Prostate gland (tissue), 2 donors: ENCODE data around the gene SBF2.

Experiments used
- POLR2A ChIP-seq: fragments of 450-650 bp; IDR thresholded peaks from one replicate; pipeline ENCODE4 v1.6.1; 2016; ENCODE audit warnings: antibody characterized with exemption, mild to moderate bottlenecking
- TF ChIP-seq, protein P1 (sequence below), 4 experiments: fragments of 200-600 bp in 2 of 4; fragments of 450-650 bp in 2 of 4; sonication (generic) in 2 of 4; IDR thresholded peaks; 1 replicate in 3 of 4; 2 replicates in 1 of 4; pipeline ENCODE4 v1.5.1; 2016 to 2019; ENCODE audit warnings: antibody characterized with exemption in 4 of 4, mild to moderate bottlenecking in 2 of 4, moderate library complexity in 2 of 4

DNA sequence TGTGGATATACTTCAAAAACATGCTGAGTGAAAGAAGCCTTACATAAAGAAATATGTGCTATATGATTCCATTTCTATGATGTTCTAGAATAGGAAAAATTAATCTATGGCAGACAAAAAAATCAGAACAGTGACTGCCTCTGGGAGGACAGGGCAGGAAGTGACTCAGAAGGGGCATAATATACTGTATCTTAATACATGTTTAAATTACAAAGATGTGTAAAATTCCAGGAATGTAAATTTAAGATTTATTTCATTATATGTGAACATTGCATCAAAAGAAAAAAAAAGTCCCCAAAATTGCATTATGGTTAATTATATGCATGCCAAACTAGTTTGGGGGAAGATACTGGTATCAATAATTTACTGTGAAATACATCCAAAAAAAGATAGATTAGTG lies 32.2 kb downstream of the SBF2 start:
- TF ChIP-seq, protein P1, sequence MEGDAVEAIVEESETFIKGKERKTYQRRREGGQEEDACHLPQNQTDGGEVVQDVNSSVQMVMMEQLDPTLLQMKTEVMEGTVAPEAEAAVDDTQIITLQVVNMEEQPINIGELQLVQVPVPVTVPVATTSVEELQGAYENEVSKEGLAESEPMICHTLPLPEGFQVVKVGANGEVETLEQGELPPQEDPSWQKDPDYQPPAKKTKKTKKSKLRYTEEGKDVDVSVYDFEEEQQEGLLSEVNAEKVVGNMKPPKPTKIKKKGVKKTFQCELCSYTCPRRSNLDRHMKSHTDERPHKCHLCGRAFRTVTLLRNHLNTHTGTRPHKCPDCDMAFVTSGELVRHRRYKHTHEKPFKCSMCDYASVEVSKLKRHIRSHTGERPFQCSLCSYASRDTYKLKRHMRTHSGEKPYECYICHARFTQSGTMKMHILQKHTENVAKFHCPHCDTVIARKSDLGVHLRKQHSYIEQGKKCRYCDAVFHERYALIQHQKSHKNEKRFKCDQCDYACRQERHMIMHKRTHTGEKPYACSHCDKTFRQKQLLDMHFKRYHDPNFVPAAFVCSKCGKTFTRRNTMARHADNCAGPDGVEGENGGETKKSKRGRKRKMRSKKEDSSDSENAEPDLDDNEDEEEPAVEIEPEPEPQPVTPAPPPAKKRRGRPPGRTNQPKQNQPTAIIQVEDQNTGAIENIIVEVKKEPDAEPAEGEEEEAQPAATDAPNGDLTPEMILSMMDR (IDR thresholded peaks at IDR 0.05): no peak
- TF ChIP-seq POLR2A: no peak
